Smooth muscle cell of the brain vasculature (primary cell): ENCODE results near the gene EXOC2.

Source experiments
- DNase-seq: peaks from one replicate; pipeline ENCODE4 v3.0.0-alpha.2; 2012; ENCODE audit warnings: low read depth, low spot score

The EXOC2 gene

DNA sequence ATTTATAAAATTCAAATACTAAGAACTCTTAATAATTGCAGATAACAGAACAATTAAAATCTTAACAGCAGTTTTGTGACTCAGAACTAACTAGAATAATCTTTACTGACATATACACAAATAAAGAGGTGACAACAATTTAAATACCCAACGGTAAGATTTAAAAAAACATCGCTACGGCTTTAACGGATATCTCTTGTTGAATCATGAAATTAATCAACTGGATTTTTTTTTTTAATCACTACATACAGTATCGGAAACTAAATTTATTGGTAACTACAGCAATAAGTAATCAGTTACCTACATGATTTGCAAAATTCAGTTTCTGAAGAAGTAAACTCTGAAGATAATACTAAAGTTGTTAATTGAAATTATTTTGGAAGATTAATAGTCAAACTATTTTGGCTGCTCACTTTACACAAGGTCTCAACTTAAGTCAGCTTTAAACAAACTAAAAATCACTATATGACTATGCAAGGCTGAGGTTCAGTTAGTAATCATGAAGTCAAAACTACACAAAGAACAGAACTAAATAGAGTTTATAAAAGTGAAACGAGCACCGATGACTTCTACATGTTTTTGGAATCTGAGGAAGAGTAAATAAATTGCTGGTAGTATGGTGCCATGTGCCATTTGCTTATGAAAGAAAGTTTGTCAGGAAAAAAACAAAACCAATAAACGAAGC, 164.8 kb downstream of the EXOC2 start:
- no peak for DNase-seq

- no peak for DNase-seq
Observed at GRCh38 chr6:524803-525202, 168.1 kb downstream of the EXOC2 start.

DNA sequence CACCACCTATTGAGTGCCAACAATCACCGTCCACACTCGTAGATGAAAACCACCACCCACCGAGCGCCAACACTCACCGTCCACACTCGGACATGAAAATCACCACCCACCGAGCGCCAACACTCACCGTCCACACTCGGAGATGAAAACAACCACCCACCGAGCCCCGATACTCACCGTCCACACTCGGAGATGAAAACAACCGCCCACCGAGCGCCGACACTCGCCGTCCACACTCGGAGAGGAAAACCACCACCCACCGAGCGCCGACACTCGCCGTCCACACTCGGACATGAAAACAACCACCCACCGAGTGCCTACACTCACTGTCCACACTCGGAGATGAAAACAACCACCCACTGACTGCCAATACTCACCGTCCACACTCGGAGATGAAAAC, 172.1 kb downstream of the EXOC2 start:
- DNase-seq: no peak

- DNase-seq: no peak
Observed at GRCh38 chr6:518218-518617, 174.7 kb downstream of the EXOC2 start.

- no peak for DNase-seq
Observed at GRCh38 chr6:516213-516612, 176.7 kb downstream of the EXOC2 start.

DNA sequence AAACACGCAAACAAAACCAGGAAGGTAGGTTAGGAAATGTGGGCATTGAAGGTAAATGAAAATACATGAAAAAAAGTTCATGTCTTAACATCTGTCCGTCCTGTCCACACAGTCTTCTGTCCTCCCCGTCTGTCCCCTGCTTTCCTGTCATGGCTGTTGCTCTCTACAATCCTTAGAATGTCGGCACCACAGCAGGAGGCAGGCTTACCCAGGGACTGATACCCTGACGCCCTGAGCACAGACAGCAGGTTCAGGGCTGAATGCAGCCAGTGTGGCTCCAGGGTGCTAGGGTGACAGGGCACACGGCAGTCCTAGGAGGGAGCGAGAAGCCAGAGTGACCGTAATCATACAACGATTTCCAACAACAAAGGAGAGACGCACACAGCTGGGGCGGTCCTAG, 177.7 kb downstream of the EXOC2 start:
- no peak for DNase-seq

DNA sequence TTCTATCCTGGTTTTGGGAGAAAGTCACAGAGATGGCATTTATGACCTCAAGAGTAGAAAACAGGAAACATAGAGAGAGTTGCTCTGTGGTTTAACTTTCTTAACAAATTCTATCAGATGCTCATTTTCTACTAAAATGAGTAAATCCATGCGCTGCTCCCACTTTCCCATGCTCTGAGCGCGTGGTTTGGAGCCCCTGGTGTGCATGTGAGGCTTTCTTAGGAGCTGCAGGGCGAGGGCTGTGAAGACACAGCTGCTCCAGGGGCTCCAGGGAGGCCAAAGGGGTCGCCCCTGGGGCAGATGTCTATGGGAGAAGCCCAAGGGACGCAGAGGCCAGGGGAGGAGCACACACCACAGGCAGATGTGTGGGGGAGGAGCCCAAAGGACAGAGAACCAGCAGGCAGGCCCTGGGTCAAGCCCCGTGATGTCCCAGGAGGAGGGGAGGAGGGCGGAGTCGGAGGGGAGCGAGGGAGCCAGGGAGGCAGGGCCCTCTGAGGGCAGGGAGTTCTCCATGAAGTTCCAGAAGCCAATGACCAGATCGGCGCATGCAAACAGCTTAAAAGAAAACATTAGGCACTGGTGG, 178.5 kb downstream of the EXOC2 start:
- DNase-seq: no peak

- DNase-seq: no peak
Observed at GRCh38 chr6:513961-514360, 179.0 kb downstream of the EXOC2 start.

GRCh38 chr6:513058-513457, 179.9 kb downstream of the EXOC2 start:
- no peak for DNase-seq

GRCh38 chr6:511488-512137, 181.3 kb downstream of the EXOC2 start:
- DNase-seq: no peak

DNA sequence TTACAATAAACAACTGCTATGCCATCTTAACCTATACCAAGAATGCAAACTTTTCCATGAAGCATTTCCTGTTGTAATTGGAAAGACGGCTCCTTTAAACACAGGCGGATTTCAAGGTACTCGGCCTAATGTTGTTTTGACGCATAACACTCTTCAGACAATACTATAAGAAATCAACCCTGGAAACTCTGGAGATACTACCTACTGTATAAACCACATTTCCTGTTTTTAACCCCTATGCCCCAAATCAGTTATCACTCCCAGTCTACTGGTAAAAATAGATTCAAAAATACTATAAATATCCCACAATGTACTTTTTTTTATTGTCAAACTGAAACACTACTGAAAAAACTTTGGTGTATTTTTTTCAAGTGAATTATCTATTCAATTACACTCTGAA, 183.3 kb downstream of the EXOC2 start:
- no peak for DNase-seq

GRCh38 chr6:508614-509013, 184.3 kb downstream of the EXOC2 start:
- DNase-seq: no peak

GRCh38 chr6:508006-508405, 184.9 kb downstream of the EXOC2 start:
- no peak for DNase-seq

DNA sequence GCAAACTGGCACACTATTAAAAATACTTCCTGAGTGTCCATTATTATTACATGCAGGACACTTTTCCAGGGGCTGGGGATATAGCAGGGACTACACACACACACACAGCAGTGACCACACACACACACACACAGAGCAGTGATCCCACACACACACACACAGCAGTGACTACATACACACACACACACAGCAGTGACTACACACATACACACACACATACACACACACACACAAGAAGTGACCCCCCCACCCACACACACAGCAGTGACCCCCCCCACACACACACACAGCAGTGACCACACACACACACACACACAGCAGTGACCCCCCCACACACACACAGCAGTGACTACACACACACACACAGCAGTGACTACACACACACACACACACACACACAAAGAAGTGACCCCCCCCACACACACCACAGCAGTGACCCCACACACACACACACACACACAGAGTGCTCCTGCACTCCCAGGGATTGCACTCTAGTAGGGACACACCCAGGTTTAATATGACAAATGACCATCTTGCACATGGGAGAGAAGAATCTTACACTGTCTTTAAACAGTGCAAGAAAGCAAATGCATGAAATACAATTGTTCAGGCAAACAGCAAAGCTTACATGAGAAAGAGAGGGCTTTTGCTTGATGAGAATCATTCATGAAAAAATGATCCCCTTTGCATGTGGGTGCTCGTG, 185.9 kb downstream of the EXOC2 start:
- no peak for DNase-seq

DNA sequence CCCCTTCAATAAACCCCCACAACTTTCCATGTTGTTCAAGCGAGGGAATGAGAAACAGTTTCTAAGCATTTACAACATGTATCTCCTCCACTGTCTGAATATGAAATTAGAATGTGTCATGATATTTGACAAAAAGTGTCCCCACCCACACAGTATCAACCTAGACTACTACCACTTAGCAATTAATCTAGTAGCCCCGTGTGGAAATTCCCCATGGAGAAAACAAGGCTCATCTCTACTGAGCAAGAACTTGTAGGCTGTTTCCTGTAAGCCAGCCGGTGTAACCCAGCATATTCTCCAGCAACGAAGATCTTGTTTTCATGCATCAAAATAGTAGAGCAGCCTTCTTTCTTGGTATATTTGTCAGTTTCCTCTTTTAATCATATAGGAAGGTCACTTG, 186.4 kb downstream of the EXOC2 start:
- DNase-seq: no peak

- DNase-seq: no peak
Observed at GRCh38 chr6:505374-505773, 187.6 kb downstream of the EXOC2 start.

DNA sequence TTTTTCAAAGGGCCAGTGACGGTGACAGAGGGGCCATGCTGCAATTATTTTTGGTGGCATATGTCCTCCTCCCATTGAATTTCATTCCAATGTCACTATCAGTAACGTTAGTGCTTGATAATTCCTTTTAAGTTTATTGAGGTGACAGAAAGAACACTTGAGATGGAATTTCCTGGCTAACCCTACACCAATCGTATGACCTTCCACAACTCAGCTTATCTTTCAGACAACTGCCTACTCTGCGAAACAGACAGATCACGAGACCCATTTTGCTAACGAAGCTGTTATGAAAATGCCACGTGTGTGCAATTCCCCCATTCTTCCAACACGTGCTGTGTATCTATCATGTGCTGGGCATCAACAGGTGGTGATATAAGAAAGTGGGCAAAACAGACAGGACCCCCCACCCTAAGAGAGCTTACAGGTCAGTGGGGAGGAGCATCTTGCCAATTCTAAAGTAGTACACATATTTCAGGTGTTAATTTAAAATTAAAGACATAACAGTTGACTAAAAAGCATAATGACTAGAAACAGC, 188.4 kb downstream of the EXOC2 start:
- DNase-seq: no peak

GRCh38 chr6:503610-504362, 189.2 kb downstream of the EXOC2 start:
- DNase-seq: no peak

GRCh38 chr6:502761-503160, 190.2 kb downstream of the EXOC2 start:
- DNase-seq: no peak

DNA sequence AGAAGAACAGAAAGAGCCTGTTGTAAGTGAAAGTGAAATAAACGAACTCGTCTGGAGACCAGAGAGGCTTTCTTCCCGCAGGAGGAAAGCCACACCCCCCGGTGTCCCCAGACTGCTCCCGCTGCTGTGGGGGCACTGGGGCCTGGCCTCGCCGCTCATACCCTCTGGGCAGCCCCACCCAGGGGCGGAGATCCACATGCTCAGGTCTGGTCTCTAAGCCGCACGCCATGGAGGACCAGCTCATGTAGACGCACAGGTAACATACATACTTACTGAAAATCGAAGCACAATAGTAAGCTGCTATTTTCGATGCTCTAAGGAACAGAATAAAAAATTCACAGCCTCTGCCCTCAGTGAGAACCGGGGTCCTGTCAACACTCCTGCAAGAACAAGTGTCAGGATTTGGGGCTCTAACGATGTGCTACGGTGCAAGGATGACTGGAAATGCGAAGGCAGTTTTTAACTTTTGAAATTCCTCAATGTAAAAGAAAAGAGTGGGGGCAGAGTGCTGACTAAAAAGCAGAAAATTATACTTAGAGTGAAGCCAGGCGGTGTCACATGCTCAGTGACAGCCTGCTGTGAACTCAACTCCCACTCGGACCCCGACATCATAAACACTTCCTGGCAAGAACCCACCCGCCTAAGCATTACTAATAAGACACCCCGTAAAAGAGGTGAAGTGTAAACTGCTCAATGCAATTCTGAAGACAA, 190.9 kb downstream of the EXOC2 start:
- DNase-seq: no peak

DNA sequence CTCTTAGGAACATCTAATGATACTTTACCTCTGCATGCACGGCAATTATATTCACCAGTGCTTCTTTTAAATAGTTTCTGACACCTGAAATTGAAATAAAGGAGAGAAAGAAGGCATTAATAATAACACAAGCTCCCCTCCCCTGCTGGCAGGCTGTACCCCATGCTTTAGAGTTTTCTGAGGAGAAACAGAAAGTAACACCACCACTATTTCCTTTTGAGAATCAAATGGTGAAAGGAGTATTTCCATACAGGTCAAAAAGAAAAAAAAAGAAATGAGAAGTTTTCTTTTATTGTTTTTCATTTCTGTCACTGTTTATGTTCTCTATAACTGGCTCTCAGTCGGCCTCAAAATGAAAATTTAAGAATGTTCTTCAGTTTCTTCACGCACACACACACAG, 193.3 kb downstream of the EXOC2 start:
- DNase-seq: no peak
